Smooth muscle cell (in vitro differentiated cells): ENCODE data around the gene RGPD8. TPM values are rescaled to one million over a fixed set of nuclear protein-coding genes. Genes with fewer than 3 reads are reported as not detected.
A peak's percentile ranks its signal among the peaks of the same experiment; 100 is the strongest.

Experiments
- DNase-seq: peaks from one replicate; lab custom pipeline; 2025; ENCODE audit not compliant: unreplicated experiment; lab: John Stamatoyannopoulos, UW
- H2AFZ ChIP-seq: fragments of 200-600 bp; sonication (generic); 2 replicates; pipeline ENCODE4 v1.6.0; 2016; ENCODE audit warnings: antibody characterized with exemption, low read depth, mild to moderate bottlenecking
- H3F3A ChIP-seq: fragments of 200-600 bp; sonication (generic); 2 replicates; pipeline ENCODE4 v1.6.0; 2017; ENCODE audit warnings: antibody characterized with exemption, low read depth
- H3K27ac ChIP-seq: fragments of 200-600 bp; sonication (generic); 2 replicates; pipeline ENCODE4 v1.5.1; 2016; ENCODE audit warnings: low read depth, mild to moderate bottlenecking
- H3K27me3 ChIP-seq: fragments of 200-600 bp; sonication (generic); 2 replicates; pipeline ENCODE4 v1.6.1; 2016; ENCODE audit warnings: low read depth, mild to moderate bottlenecking
- H3K36me3 ChIP-seq: fragments of 200-600 bp; sonication (generic); 2 replicates; pipeline ENCODE4 v1.5.1; 2016; ENCODE audit warnings: low read depth
- H3K4me1 ChIP-seq: fragments of 200-600 bp; sonication (generic); 2 replicates; pipeline ENCODE4 v1.5.1; 2016; ENCODE audit warnings: low read depth
- H3K4me2 ChIP-seq: fragments of 200-600 bp; sonication (generic); 2 replicates; pipeline ENCODE4 v1.6.0; 2016; ENCODE audit warnings: mild to moderate bottlenecking
- H3K4me3 ChIP-seq: fragments of 200-600 bp; sonication (generic); 2 replicates; pipeline ENCODE4 v1.5.1; 2016; ENCODE audit warnings: mild to moderate bottlenecking
- H3K79me2 ChIP-seq: fragments of 200-600 bp; sonication (generic); 2 replicates; pipeline ENCODE4 v1.6.0; 2016; ENCODE audit warnings: low read depth, mild to moderate bottlenecking
- H3K9ac ChIP-seq: fragments of 200-600 bp; sonication (generic); 2 replicates; pipeline ENCODE4 v1.6.0; 2016; ENCODE audit warnings: low read depth
- H3K9me3 ChIP-seq: fragments of 200-600 bp; sonication (generic); replicated peaks from 2 replicates; pipeline ENCODE4 v1.5.1; 2016; ENCODE audit warnings: low read depth
- H4K20me1 ChIP-seq: fragments of 200-600 bp; sonication (generic); 2 replicates; pipeline ENCODE4 v1.6.0; 2016; ENCODE audit warnings: low read depth
- CTCF ChIP-seq: fragments of 200-600 bp; sonication (generic); IDR thresholded peaks from 2 replicates; pipeline ENCODE4 v1.5.1; 2017; ENCODE audit warnings: borderline replicate concordance, mild to moderate bottlenecking, antibody characterized with exemption; ENCODE audit not compliant: insufficient read depth, poor library complexity, severe bottlenecking
- WGBS: methylation state at CpG from one replicate; pipeline ENCODE4 v1.1.7; 2016; ENCODE audit warnings: low lambda C conversion rate; 5-methylcytosine and 5-hydroxymethylcytosine counted together
- polyA plus RNA-seq: library from polyadenylated mRNA; unstranded; fragments of >200 nt; fragmentation: Nextera tagmentation; extraction: Ambion mirVana; gene quantifications from 2 replicates; pipeline ENCODE4 v1.2.1, GENCODE V29; 2016
- total RNA-seq: library from RNA; depleted of rRNA; stranded (reverse); fragments of >200 nt; gene quantifications from 2 replicates; pipeline ENCODE4 v1.2.3, GENCODE V29; 2014

RGPD8 gene
- total and polyA plus RNA-seq, 2 experiments from 2014 or later, result 1.1 to 13.1 TPM

GRCh38 chr2:112481528-112482233 lies 48.2 kb upstream of the RGPD8 start, which contains the start of gene TTL:
Gene TTL, plus strand, starts transcription at chr2:112482156. Its CDS starts 189 bp downstream, at chr2:112482345.
- H3K4me1 ChIP-seq, result peaks cover 9% of the 10 kb centered on the region
- H3K27ac ChIP-seq, result peak within 1 kb of the TSS; percentile 34
- peak within 1 kb of the TSS; percentile 100 for H2AFZ ChIP-seq
- no peaks in the 10 kb centered on the region for H3F3A ChIP-seq
- H3K4me2 ChIP-seq, result peak within 1 kb of the TSS; percentile 96
- H3K4me3 ChIP-seq, result peak within 1 kb of the TSS; percentile 98
- peak within 1 kb of the TSS; percentile 76 for H3K9ac ChIP-seq
- no peaks in the 10 kb centered on the region for H3K27me3 ChIP-seq
- H3K36me3 ChIP-seq, result no peaks in the 10 kb centered on the region
- H3K9me3 ChIP-seq, result no peaks in the 10 kb centered on the region
- no peaks in the 10 kb centered on the region for H4K20me1 ChIP-seq
- peaks cover 24% of the 10 kb centered on the region for H3K79me2 ChIP-seq
- under 1% methylated on average over 48 of the region's 82 CpGs for WGBS
- DNase-seq, result peak; percentile 39
- no peak for TF ChIP-seq CTCF

- Histone ChIP-seq H3K9ac (no peak overlapping the region), H2AFZ (peak overlapping the region; percentile 97), H3K36me3 (no peaks in the 10 kb centered on the region), H3K4me1 (peaks cover 9% of the 10 kb centered on the region), H3K27me3 (no peaks in the 10 kb centered on the region), H3K9me3 (no peaks in the 10 kb centered on the region), H3K27ac (peak overlapping the region; percentile 22), H3K4me3 (peak overlapping the region; percentile 92), H3F3A (no peaks in the 10 kb centered on the region), H3K4me2 (peak overlapping the region; percentile 93), H4K20me1 (no peaks in the 10 kb centered on the region), H3K79me2 (peaks cover 24% of the 10 kb centered on the region)
- 1% methylated on average over 18 of the region's 19 CpGs for whole genome bisulfite sequencing
- TF ChIP-seq CTCF, result peak; percentile 54
- DNase-seq, result peak; percentile 45
These were observed 47.6 kb upstream of the RGPD8 start for GRCh38 chr2:112481050-112481527.

GRCh38 chr2:112480530-112481049 lies 47.1 kb upstream of the RGPD8 start:
- Histone ChIP-seq H3K36me3 (no peaks in the 10 kb centered on the region), H2AFZ (no peak overlapping the region), H3K9ac (no peak overlapping the region), H3K27me3 (no peaks in the 10 kb centered on the region), H3K27ac (no peak overlapping the region), H3K4me2 (peak overlapping the region; percentile 93), H3K4me1 (peaks cover 9% of the 10 kb centered on the region), H3K4me3 (peak overlapping the region; percentile 92), H3K9me3 (no peaks in the 10 kb centered on the region), H4K20me1 (no peaks in the 10 kb centered on the region), H3F3A (no peaks in the 10 kb centered on the region), H3K79me2 (peaks cover 21% of the 10 kb centered on the region)
- TF ChIP-seq CTCF, result no peak
- WGBS, result 34% methylated on average over 20 of the region's 20 CpGs
- no peak for DNase-seq
